GM12872 (cell line): ENCODE data around the gene FAT1.

Experiments
- CTCF ChIP-seq: IDR thresholded peaks from 3 replicates; pipeline ENCODE4 v1.5.1; 2011; ENCODE audit warnings: low read depth, mild to moderate bottlenecking, low read length, moderate library complexity; ENCODE audit not compliant: insufficient read depth

The FAT1 gene

GRCh38 chr4:186650401-186651180 is 73.1 kb downstream of the FAT1 start:
- TF ChIP-seq CTCF = no peak

- TF ChIP-seq CTCF = no peak
Observed at GRCh38 chr4:186647821-186648220, 75.8 kb downstream of the FAT1 start.

GRCh38 chr4:186644737-186645261 is 78.9 kb downstream of the FAT1 start:
- TF ChIP-seq CTCF = no peak

GRCh38 chr4:186644311-186644638 is 79.4 kb downstream of the FAT1 start:
- no peak for TF ChIP-seq CTCF

GRCh38 chr4:186643501-186644310 is 80.0 kb downstream of the FAT1 start:
- no peak for TF ChIP-seq CTCF

- no peak for TF ChIP-seq CTCF
Observed at GRCh38 chr4:186642998-186643397, 80.7 kb downstream of the FAT1 start.

GRCh38 chr4:186642530-186642929 is 81.1 kb downstream of the FAT1 start:
- TF ChIP-seq CTCF = no peak
